DOHH2 (cell line): ENCODE data around the gene ANGPTL7.

Experiments
- CTCF ChIP-seq: fragments of 200-600 bp; sonication (generic); IDR thresholded peaks from one replicate; pipeline ENCODE4 v1.5.1; 2014; ENCODE audit warnings: antibody characterized with exemption, mild to moderate bottlenecking, low read depth, low read length; ENCODE audit not compliant: poor library complexity, severe bottlenecking
- EZH2phosphoT487 ChIP-seq: fragments of 200-600 bp; sonication (generic); IDR thresholded peaks from 2 replicates; pipeline ENCODE4 v1.6.1; 2017; ENCODE audit warnings: borderline replicate concordance, mild to moderate bottlenecking, antibody characterized with exemption, low read length, moderate library complexity, mixed read lengths

GRCh38 chr1:11176081-11176706 is 13.0 kb upstream of the ANGPTL7 start:
- TF ChIP-seq CTCF (no peak), EZH2phosphoT487 (no peak)
